Type B pancreatic cell (in vitro differentiated cells): ENCODE measurements around the gene TP73. TPM values are rescaled to one million over a fixed set of nuclear protein-coding genes. Genes with fewer than 3 reads are reported as not detected.
A peak's percentile ranks its signal among the peaks of the same experiment; 100 is the strongest.
"Not testable (repeated sequence)": the region's sequence is repeated elsewhere in the genome, so short reads cannot be mapped to it uniquely, and the experiment has no call there.

Experiments used
- DNase-seq: peaks from one replicate; pipeline ENCODE4 v3.0.0; 2021; ENCODE audit warnings: mixed read lengths; ENCODE audit not compliant: unreplicated experiment; ENCODE audit errors: extremely low spot score
- H3K27ac Mint-ChIP-seq: 2 replicates; pipeline ENCODE4 v1.8.0; 2021; ENCODE audit warnings: mild to moderate bottlenecking, mixed read lengths
- H3K27me3 Mint-ChIP-seq: 2 replicates; pipeline ENCODE4 v1.8.0; 2021; ENCODE audit warnings: mixed read lengths
- H3K36me3 Mint-ChIP-seq: 2 replicates; pipeline ENCODE4 v1.8.0; 2021; ENCODE audit warnings: mixed read lengths
- H3K4me1 Mint-ChIP-seq: one replicate; pipeline ENCODE4 v1.8.0; 2021; ENCODE audit warnings: mixed read lengths; ENCODE audit not compliant: unreplicated experiment
- H3K4me3 Mint-ChIP-seq: 2 replicates; pipeline ENCODE4 v1.8.0; 2021; ENCODE audit warnings: mild to moderate bottlenecking, mixed read lengths
- H3K9me3 Mint-ChIP-seq: 2 replicates; pipeline ENCODE4 v1.8.0; 2021; ENCODE audit warnings: mixed read lengths
- total RNA-seq: library from RNA; stranded (reverse); gene quantifications from 2 replicates; pipeline ENCODE4 v1.2.1, GENCODE V29; 2021; ENCODE audit warnings: low replicate concordance
- TF ChIP-seq, protein P1 (sequence below): fragments of 200-600 bp; sonication (generic); conservative IDR thresholded peaks from 2 replicates; pipeline ENCODE4 v1.5.0; 2021; ENCODE audit warnings: antibody characterized with exemption, mild to moderate bottlenecking

Gene TP73
- total RNA-seq, 1 donor from 2014 or later: 1.6 TPM

DNA sequence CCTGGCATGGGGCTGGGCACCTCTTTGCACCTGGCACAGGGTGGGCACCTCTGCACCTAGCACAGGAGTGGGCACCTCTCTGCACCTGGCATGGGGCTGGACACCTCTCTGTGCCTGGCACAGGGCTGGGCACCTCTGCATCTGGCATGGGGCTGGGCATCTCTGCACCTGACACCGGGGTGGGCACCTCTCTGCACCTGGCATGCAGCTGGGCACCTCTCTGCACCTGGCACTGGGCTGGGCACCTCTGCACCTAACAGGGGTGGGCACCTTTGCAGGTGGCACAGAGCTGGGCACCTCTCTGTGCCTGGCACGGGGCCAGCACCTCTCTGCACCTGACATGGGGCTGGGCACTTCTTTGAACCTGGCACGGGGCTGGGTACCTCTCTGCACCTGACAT lies 70.5 kb downstream of the TP73 start:
- TF ChIP-seq, protein P1, sequence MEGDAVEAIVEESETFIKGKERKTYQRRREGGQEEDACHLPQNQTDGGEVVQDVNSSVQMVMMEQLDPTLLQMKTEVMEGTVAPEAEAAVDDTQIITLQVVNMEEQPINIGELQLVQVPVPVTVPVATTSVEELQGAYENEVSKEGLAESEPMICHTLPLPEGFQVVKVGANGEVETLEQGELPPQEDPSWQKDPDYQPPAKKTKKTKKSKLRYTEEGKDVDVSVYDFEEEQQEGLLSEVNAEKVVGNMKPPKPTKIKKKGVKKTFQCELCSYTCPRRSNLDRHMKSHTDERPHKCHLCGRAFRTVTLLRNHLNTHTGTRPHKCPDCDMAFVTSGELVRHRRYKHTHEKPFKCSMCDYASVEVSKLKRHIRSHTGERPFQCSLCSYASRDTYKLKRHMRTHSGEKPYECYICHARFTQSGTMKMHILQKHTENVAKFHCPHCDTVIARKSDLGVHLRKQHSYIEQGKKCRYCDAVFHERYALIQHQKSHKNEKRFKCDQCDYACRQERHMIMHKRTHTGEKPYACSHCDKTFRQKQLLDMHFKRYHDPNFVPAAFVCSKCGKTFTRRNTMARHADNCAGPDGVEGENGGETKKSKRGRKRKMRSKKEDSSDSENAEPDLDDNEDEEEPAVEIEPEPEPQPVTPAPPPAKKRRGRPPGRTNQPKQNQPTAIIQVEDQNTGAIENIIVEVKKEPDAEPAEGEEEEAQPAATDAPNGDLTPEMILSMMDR: no peak
- Mint-ChIP-seq H3K9me3 (no peaks in the 10 kb centered on the region), H3K27me3 (no peaks in the 10 kb centered on the region), H3K27ac (no peak overlapping the region), H3K36me3 (no peaks in the 10 kb centered on the region), H3K4me1 (no peaks in the 10 kb centered on the region), H3K4me3 (no peak overlapping the region)
- DNase-seq: no peak

DNA sequence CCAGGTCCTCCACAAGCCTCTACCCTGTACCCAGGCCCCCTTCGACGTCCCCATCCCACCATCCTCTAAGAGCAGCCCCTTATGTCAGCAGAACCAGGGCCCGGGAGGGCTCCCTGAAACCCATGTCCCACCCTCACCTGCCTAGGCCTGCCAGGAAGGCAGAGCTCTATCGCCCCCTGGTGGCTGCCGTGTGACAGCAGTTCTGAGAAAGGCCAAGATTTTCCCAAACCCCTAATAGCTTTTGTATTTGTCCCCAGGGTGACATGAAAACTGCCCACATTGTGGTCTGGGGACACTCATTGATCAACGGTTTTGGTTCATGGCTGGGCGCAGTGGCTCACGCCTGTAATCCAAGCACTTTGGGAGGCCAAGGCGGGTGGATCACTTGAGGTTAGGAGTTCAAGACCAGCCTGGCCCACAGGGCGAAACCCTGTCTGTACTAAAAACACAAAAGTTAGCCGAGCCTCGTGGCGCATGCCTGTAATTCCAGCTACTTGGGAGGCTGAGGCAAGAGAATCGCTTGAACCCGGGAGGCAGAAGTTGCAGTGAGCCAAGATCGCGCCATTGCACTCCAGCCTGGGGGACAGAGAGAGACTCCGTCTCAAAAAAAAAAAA lies 72.2 kb downstream of the TP73 start:
- DNase-seq: peak; percentile 89
- not testable (repeated sequence) for H3K4me1 Mint-ChIP-seq, H3K9me3 Mint-ChIP-seq, H3K36me3 Mint-ChIP-seq, H3K4me3 Mint-ChIP-seq, H3K27ac Mint-ChIP-seq, H3K27me3 Mint-ChIP-seq
- TF ChIP-seq, protein P1: peak; percentile 97

DNA sequence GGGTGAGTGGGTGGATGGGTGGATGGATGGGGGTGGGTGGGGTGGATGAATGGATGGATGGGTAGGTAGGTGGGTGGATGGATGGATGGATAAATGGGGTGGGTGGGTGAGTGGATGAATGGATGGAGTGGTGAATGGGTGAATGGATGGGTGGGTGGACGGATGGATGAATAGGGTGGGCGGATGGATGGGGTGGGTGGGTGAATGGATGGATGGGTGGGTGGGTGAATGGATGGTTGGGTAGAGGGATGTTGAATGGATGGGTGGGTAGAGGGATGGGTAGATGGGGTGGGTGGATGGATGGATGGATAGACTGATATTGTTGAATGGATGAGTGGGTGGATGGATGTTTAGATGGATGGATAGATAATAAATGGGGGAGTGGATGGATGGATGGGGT lies 73.0 kb downstream of the TP73 start:
- H3K9me3 Mint-ChIP-seq: no peaks in the 10 kb centered on the region
- no peak overlapping the region for H3K27ac Mint-ChIP-seq
- no peaks in the 10 kb centered on the region for H3K27me3 Mint-ChIP-seq
- H3K4me3 Mint-ChIP-seq: no peak overlapping the region
- DNase-seq: no peak
- TF ChIP-seq, protein P1: no peak
- no peaks in the 10 kb centered on the region for H3K36me3 Mint-ChIP-seq
- no peaks in the 10 kb centered on the region for H3K4me1 Mint-ChIP-seq

DNA sequence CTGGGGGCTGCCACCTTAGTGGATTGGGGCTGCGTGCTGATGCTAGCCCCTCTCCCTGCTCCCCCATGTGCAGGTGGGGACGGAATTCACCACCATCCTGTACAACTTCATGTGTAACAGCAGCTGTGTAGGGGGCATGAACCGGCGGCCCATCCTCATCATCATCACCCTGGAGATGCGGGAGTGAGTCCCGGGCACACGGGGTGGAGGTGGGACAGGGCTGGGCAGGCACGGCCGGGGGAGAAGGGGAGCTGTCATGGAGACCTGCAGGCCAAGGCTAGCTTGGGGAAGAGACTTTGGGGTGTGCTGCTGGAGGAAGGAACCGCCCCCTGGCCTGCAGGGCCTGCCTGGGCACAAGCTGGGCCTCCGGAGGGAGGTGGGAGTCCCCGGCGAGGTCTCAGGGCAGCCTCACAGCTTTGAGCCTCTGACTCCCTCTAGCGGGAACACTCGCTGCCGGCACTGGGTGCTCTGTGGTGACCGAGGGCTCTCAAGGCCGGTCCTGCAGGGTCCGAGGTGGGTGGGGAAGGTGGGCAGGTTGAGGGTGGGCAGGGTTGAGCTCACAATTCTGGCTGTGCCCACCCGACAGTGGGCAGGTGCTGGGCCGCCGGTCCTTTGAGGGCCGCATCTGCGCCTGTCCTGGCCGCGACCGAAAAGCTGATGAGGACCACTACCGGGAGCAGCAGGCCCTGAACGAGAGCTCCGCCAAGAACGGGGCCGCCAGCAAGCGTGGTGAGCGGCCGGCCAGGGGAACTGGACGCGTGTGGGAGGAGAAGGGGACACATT lies 74.9 kb downstream of the TP73 start:
- H3K4me3 Mint-ChIP-seq: no peak overlapping the region

DNA sequence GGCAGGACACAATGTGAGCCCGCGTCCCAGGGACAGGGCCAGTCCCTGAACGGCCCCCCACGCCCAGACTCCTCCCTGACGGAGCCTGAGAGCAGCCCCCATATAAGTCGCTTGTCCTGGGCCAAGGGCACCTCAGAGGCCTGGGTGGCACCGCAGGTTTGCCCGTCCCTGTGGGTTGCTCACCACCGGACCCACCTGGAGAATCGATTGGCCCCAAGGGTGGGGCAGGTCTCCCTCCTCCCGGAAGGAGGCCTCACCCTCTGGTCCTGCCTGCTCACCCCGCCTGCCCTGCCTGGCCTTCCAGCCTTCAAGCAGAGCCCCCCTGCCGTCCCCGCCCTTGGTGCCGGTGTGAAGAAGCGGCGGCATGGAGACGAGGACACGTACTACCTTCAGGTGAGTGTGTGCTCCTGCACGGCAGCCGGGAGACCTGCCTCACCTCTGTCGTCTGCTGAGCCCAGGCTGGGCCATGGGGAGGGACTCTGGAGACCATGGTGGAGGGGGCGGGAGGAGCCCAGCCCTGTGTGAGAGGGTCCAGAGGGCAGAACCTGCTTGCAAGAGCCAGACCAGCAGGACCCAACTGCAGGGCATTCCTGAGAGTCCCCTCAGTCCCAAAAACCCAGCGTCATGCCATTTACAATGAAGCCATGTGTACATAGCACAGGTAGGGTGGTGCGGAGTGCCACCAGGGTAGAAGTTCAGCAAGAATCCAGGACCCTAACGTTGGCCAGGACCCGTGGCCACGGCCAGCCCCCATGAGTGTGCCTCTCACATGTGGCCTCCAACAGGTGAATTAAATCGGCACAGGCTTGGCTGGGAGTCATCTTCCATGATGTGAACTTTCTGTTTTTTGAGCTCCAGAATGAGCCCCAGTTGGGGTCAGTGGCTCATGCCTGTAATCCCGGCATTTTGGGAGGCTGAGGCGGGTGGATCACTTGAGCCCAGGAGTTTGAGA lies 75.8 kb downstream of the TP73 start:
- no peak for DNase-seq
- Mint-ChIP-seq H3K27me3 (no peaks in the 10 kb centered on the region), H3K36me3 (no peaks in the 10 kb centered on the region), H3K9me3 (no peaks in the 10 kb centered on the region), H3K4me1 (no peaks in the 10 kb centered on the region), H3K27ac (no peak overlapping the region), H3K4me3 (no peak overlapping the region)
- TF ChIP-seq, protein P1: no peak

More for the DNA sequence above, 74.9 kb downstream of the TP73 start:
- no peak for DNase-seq
- Mint-ChIP-seq H3K36me3 (no peaks in the 10 kb centered on the region), H3K27ac (no peak overlapping the region), H3K9me3 (no peaks in the 10 kb centered on the region), H3K4me1 (no peaks in the 10 kb centered on the region), H3K27me3 (no peaks in the 10 kb centered on the region)
- TF ChIP-seq, protein P1: peak; percentile 57
